Activated CD4-positive, alpha-beta T cell treated with anti-CD3 and anti-CD28 coated beads for 36 hours (primary cell): Measurements from ENCODE around the gene THBS4. TPM values are rescaled to one million over a fixed set of nuclear protein-coding genes. Genes with fewer than 3 reads are reported as not detected.

Experiments
- ATAC-seq: fragments of 200-7000 bp; cut with Tn5 transposase; one replicate; pipeline ENCODE4 v1.10.0; 2021; ENCODE audit warnings: mild to moderate bottlenecking, moderate library complexity
- CTCF ChIA-PET: fragments of 350-600 bp; sonication (Branson Sonifier 250); formaldehyde crosslinking; loops from one replicate; lab custom pipeline; 2021; ENCODE audit warnings: antibody characterized with exemption; lab: Charles Lee
- POLR2A ChIA-PET: fragments of 350-600 bp; sonication (Branson Sonifier 250); formaldehyde crosslinking; loops from one replicate; lab custom pipeline; 2021; ENCODE audit warnings: antibody characterized with exemption, inconsistent platforms; lab: Charles Lee
- DNase-seq: peaks from one replicate; pipeline ENCODE4 v3.0.0-alpha.2; 2020
- H3K27ac Mint-ChIP-seq: one replicate; pipeline ENCODE4 v1.8.0; 2021; ENCODE audit warnings: mixed read lengths
- H3K27me3 Mint-ChIP-seq: one replicate; pipeline ENCODE4 v1.8.0; 2021; ENCODE audit warnings: mixed read lengths
- H3K36me3 Mint-ChIP-seq: one replicate; pipeline ENCODE4 v1.8.0; 2021; ENCODE audit warnings: low read depth, mixed read lengths
- H3K4me1 Mint-ChIP-seq: one replicate; pipeline ENCODE4 v1.8.0; 2021; ENCODE audit warnings: mixed read lengths
- H3K4me3 Mint-ChIP-seq: one replicate; pipeline ENCODE4 v1.8.0; 2021; ENCODE audit warnings: mild to moderate bottlenecking, moderate library complexity, mixed read lengths
- H3K9me3 Mint-ChIP-seq: one replicate; pipeline ENCODE4 v1.8.0; 2021; ENCODE audit warnings: low read depth, mixed read lengths
- intact Hi-C, 2 experiments: fragments of 100-400 bp; cut with DNase I in 1 of 2; cut with micrococcal nuclease in 1 of 2; formaldehyde crosslinking; loops; one replicate each; pipeline versions ENCODE4 v1.14.2 to v1.15.1; 2022 to 2024; cut with DNase I, micrococcal nuclease
- total RNA-seq, 2 experiments: library from RNA; stranded (reverse); gene quantifications; one replicate each; pipeline ENCODE4 v1.2.3, GENCODE V29; 2021

Gene THBS4
- total RNA-seq, 2 experiments from 2014 or later: 2.1 to 2.3 TPM

GRCh38 chr5:80119372-80119771 lies 84.2 kb downstream of the THBS4 start:
- Mint-ChIP-seq H3K27me3 (no peaks in the 10 kb centered on the region), H3K4me3 (no peak overlapping the region), H3K36me3 (peaks cover 16% of the 10 kb centered on the region), H3K27ac (no peak overlapping the region), H3K4me1 (peaks cover 35% of the 10 kb centered on the region), H3K9me3 (peaks cover 7% of the 10 kb centered on the region)
- ATAC-seq (no peak), DNase-seq (no peak)
- ChIA-PET CTCF (interaction anchor here (0.6 to 1.7 kb wide), 3 partner anchors 16 to 105 kb away, joined by 3 to 4 read pairs (median 4); no protein-coding TSS in a partner anchor), POLR2A (no interaction called here)
- intact Hi-C loops: no loop called here

GRCh38 chr5:80122579-80122978 lies 87.4 kb downstream of the THBS4 start:
- ChIA-PET POLR2A (no interaction called here), CTCF (interaction anchor here (0.6 to 2.0 kb wide), 5 partner anchors 13 to 766 kb away, joined by 3 to 9 read pairs (median 4); no protein-coding TSS in a partner anchor)
- Mint-ChIP-seq H3K36me3 (peaks cover 12% of the 10 kb centered on the region), H3K4me1 (peaks cover 40% of the 10 kb centered on the region), H3K9me3 (peaks cover 3% of the 10 kb centered on the region), H3K27me3 (no peaks in the 10 kb centered on the region), H3K4me3 (no peak overlapping the region), H3K27ac (no peak overlapping the region)
- ATAC-seq (no peak), DNase-seq (no peak)
- intact Hi-C loops: no loop called here

GRCh38 chr5:80124121-80124918 lies 89.2 kb downstream of the THBS4 start:
- POLR2A ChIA-PET: no interaction called here
- Mint-ChIP-seq H3K36me3 (peaks cover 11% of the 10 kb centered on the region), H3K9me3 (no peaks in the 10 kb centered on the region), H3K27me3 (no peaks in the 10 kb centered on the region), H3K4me1 (peaks cover 46% of the 10 kb centered on the region), H3K27ac (peak overlapping the region; percentile 39), H3K4me3 (no peak overlapping the region)
- no peak for DNase-seq
- CTCF ChIA-PET: interaction anchor here (0.6 to 2.1 kb wide), 4 partner anchors 23 to 682 kb away, joined by 3 to 9 read pairs (median 4); no protein-coding TSS in a partner anchor
- intact Hi-C loops: no loop called here
- ATAC-seq: no peak

GRCh38 chr5:80125022-80125961 lies 90.1 kb downstream of the THBS4 start:
- intact Hi-C loops: loop anchor here in 1 of 2 experiments (5.0 kb wide), 3 partner anchors 33 to 163 kb away; no protein-coding TSS in a partner anchor
- no peaks in the 10 kb centered on the region for H3K9me3 Mint-ChIP-seq
- peaks cover 11% of the 10 kb centered on the region for H3K36me3 Mint-ChIP-seq
- peak overlapping the region; percentile 44 for H3K4me3 Mint-ChIP-seq
- POLR2A ChIA-PET: interaction anchor here (0.5 to 1.7 kb wide), 8 partner anchors 11 to 132 kb away, joined by 3 to 7 read pairs (median 4); partner anchors contain the start of gene SERINC5
- peaks cover 46% of the 10 kb centered on the region for H3K4me1 Mint-ChIP-seq
- ATAC-seq: peak; percentile 13
- CTCF ChIA-PET: interaction anchor here (0.9 to 3.2 kb wide), 15 partner anchors 8 to 182 kb away, joined by 3 to 20 read pairs (median 4); partner anchors contain the start of gene SERINC5
- H3K27me3 Mint-ChIP-seq: no peaks in the 10 kb centered on the region
- peak overlapping the region; percentile 61 for H3K27ac Mint-ChIP-seq
- no peak for DNase-seq

GRCh38 chr5:80125962-80126480 lies 90.9 kb downstream of the THBS4 start:
- Mint-ChIP-seq H3K27me3 (no peaks in the 10 kb centered on the region), H3K4me1 (peaks cover 50% of the 10 kb centered on the region), H3K4me3 (peak overlapping the region; percentile 44), H3K36me3 (peaks cover 15% of the 10 kb centered on the region), H3K9me3 (peaks cover 7% of the 10 kb centered on the region), H3K27ac (peak overlapping the region; percentile 61)
- CTCF ChIA-PET: interaction anchor here (0.8 to 3.2 kb wide), 16 partner anchors 9 to 181 kb away, joined by 3 to 20 read pairs (median 4); partner anchors contain the start of gene SERINC5
- ATAC-seq (peak; percentile 92), DNase-seq (peak; percentile 33)
- intact Hi-C loops: loop anchor here (1.0 to 5.0 kb wide), 13 partner anchors 10 to 565 kb away; no protein-coding TSS in a partner anchor
- POLR2A ChIA-PET: interaction anchor here (0.5 to 1.7 kb wide), 11 partner anchors 10 to 131 kb away, joined by 3 to 7 read pairs (median 3); partner anchors contain the start of gene SERINC5

- no peak for ATAC-seq
- Mint-ChIP-seq H3K27me3 (no peaks in the 10 kb centered on the region), H3K4me3 (no peak overlapping the region), H3K27ac (peak overlapping the region; percentile 14), H3K9me3 (peaks cover 11% of the 10 kb centered on the region), H3K36me3 (peaks cover 17% of the 10 kb centered on the region), H3K4me1 (peaks cover 56% of the 10 kb centered on the region)
- no peak for DNase-seq
- intact Hi-C loops: loop anchor here (2.0 to 5.0 kb wide), 6 partner anchors 35 to 165 kb away; no protein-coding TSS in a partner anchor
- CTCF ChIA-PET: interaction anchor here (1.4 to 3.2 kb wide), 2 partner anchors 9 to 38 kb away, joined by 4 to 20 read pairs; no protein-coding TSS in a partner anchor
- POLR2A ChIA-PET: interaction anchor here (1.7 kb wide), 1 partner anchor 15 kb away, joined by 7 read pairs; no protein-coding TSS in a partner anchor
Measured at GRCh38 chr5:80127116-80127552, 92.0 kb downstream of the THBS4 start.

- H3K4me1 Mint-ChIP-seq: peaks cover 60% of the 10 kb centered on the region
- H3K4me3 Mint-ChIP-seq: no peak overlapping the region
- intact Hi-C loops: loop anchor here in 1 of 2 experiments (5.0 kb wide), 3 partner anchors 36 to 166 kb away; no protein-coding TSS in a partner anchor
- H3K27ac Mint-ChIP-seq: no peak overlapping the region
- H3K27me3 Mint-ChIP-seq: no peaks in the 10 kb centered on the region
- no peak for DNase-seq
- peaks cover 14% of the 10 kb centered on the region for H3K36me3 Mint-ChIP-seq
- H3K9me3 Mint-ChIP-seq: peaks cover 11% of the 10 kb centered on the region
- no peak for ATAC-seq
- ChIA-PET CTCF (interaction anchor here (3.2 kb wide), 1 partner anchor 8 kb away, joined by 20 read pairs; no protein-coding TSS in a partner anchor), POLR2A (no interaction called here)
Measured at GRCh38 chr5:80128141-80128540, 93.0 kb downstream of the THBS4 start.

GRCh38 chr5:80129146-80129545 lies 94.0 kb downstream of the THBS4 start:
- ATAC-seq (no peak), DNase-seq (no peak)
- Mint-ChIP-seq H3K4me1 (peaks cover 65% of the 10 kb centered on the region), H3K27ac (no peak overlapping the region), H3K4me3 (no peak overlapping the region), H3K36me3 (peaks cover 14% of the 10 kb centered on the region), H3K9me3 (peaks cover 11% of the 10 kb centered on the region), H3K27me3 (no peaks in the 10 kb centered on the region)
- intact Hi-C loops: loop anchor here in 1 of 2 experiments (5.0 kb wide), 3 partner anchors 37 to 167 kb away; no protein-coding TSS in a partner anchor
- CTCF ChIA-PET: interaction anchor here (0.8 to 0.9 kb wide), 2 partner anchors 20 to 126 kb away, joined by 3 to 4 read pairs; partner anchors contain the start of gene SERINC5
- POLR2A ChIA-PET: no interaction called here
